ENCODE results near the gene VPS51. TPM values are rescaled to one million over a fixed set of nuclear protein-coding genes. Genes with fewer than 3 reads are reported as not detected.

Gene VPS51
- total and polyA plus RNA-seq, 9 of the 15 experiments (the other 6 are each of a cell fraction or from before 2014, with no cell fraction given): 1.8 to 143 (median 46.8) TPM

DNA sequence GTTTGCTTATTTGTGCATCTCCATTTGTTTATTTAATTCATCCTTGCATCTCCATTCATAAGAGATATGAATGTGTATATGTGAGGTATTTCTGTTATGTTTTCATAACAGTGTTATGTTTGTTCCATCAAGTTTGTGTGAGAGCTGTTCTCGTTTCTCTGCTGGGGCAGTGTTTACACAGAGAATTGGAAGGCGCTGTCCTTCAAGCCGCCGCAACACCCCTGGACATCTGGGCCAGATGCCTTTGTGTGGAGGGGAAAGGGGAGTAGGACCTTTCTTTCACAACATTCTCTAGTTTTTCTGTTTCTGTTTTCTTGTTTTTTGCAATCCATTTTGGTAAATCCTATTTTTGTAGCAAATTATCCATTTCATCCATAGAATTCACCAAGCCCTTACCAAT lies 8.6 kb downstream of the VPS51 start:
- POLR2A ChIA-PET: interaction anchor here (1.2 kb wide), 1 partner anchor 8 kb away, joined by 5 read pairs; no protein-coding TSS in a partner anchor
- peaks cover 5% of the 10 kb centered on the region; the same call in 1 of the 3 replicates for H3K79me2 ChIP-seq (ENCODE audit: control insufficient read depth, insufficient read depth, low read length)
- FAIRE-seq: no peak

More for the DNA sequence above, 8.6 kb downstream of the VPS51 start:
- no peak overlapping the region for H2AFZ ChIP-seq (ENCODE audit: low read depth, low read length)
- TF ChIP-seq RNF2 (IDR thresholded peaks at IDR 0.05) (no peak), SLC30A9 (CRISPR knock-in tag; IDR thresholded peaks at IDR 0.05) (no peak), HBP1 (CRISPR knock-in tag; IDR thresholded peaks at IDR 0.05) (no peak), KAT7 (CRISPR knock-in tag; IDR thresholded peaks at IDR 0.05; ENCODE audit: borderline replicate concordance) (no peak), POU5F1 (IDR thresholded peaks at IDR 0.05; ENCODE audit: borderline replicate concordance, low read depth, low read length, partially characterized antibody) (no peak), DPF2 (IDR thresholded peaks at IDR 0.05) (no peak), TAF1 (IDR thresholded peaks at IDR 0.05; ENCODE audit: control insufficient read depth, extremely low read depth, insufficient read depth, low read length, severe bottlenecking) (no peak), CBX1 (IDR thresholded peaks at IDR 0.05; ENCODE audit: low read depth) (no peak), TOE1 (IDR thresholded peaks at IDR 0.05; ENCODE audit: borderline replicate concordance) (no peak), TOE1 (CRISPR knock-in tag; IDR thresholded peaks at IDR 0.05; ENCODE audit: borderline replicate concordance, low read depth) (no peak), PCBP1 (IDR thresholded peaks at IDR 0.05; ENCODE audit: low read depth, low read length, poor library complexity, severe bottlenecking) (no peak), MXI1 (IDR thresholded peaks at IDR 0.05; ENCODE audit: low read depth, low read length) (no peak), ZFP36 (IDR thresholded peaks at IDR 0.05; ENCODE audit: low read depth, low read length, partially characterized antibody) (no peak), NR2C1 (IDR thresholded peaks at IDR 0.05) (no peak), NR2C1 (tag; IDR thresholded peaks at IDR 0.05) (no peak), HOXB6 (CRISPR knock-in tag; IDR thresholded peaks at IDR 0.05; ENCODE audit: borderline replicate concordance) (no peak), NR3C1 (CRISPR knock-in tag; IDR thresholded peaks at IDR 0.05) (no peak), ZBTB1 (CRISPR knock-in tag; IDR thresholded peaks at IDR 0.05; ENCODE audit: borderline replicate concordance, low read depth) (no peak)
- BruUV-seq (replicated peaks): no TSS peak
- H3K4me2 ChIP-seq (ENCODE audit: insufficient read depth, low read length): no peak overlapping the region
- no peaks in the 10 kb centered on the region for H3K27me3 ChIP-seq (ENCODE audit: control insufficient read depth in 2 of 2, insufficient read depth in 2 of 2, low read length in 2 of 2)
- no peaks in the 10 kb centered on the region for H3K9me3 ChIP-seq (replicated peaks; ENCODE audit: control insufficient read depth, insufficient read depth, low read depth, low read length)
- intact Hi-C loops (cut with micrococcal nuclease): no loop called here
- peaks cover 34% of the 10 kb centered on the region; the same call in 2 of the 3 replicates for H3K36me3 ChIP-seq (ENCODE audit: control insufficient read depth, insufficient read depth, low read length)
- H3K27ac ChIP-seq (ENCODE audit: extremely low read depth, low read depth, low read length): no peak overlapping the region
- WGBS (ENCODE audit: insufficient coverage, low coverage, missing lambda C conversion rate): 70% methylated on average over 4 of the region's 4 CpGs
- no peak for DNase-seq (ENCODE audit: extremely low read depth in 1 of 4, low spot score in 3 of 4)
- no peak for ATAC-seq
- H3K9ac ChIP-seq (ENCODE audit: insufficient read depth in 1 of 2, low read depth in 2 of 2, low read length in 2 of 2): no peak overlapping the region
- no peaks in the 10 kb centered on the region for H4K20me1 ChIP-seq (replicated peaks; ENCODE audit: control insufficient read depth, insufficient read depth, low read length)
- peaks cover 0 to 8% of the 10 kb centered on the region in 2 experiments; a peak in 1 of 5 replicates for H3K4me1 ChIP-seq (replicated peaks in 1 of 2; ENCODE audit: control insufficient read depth in 2 of 2, insufficient read depth in 2 of 2, low read length in 2 of 2)
- CTCF ChIA-PET (ENCODE audit: low intra/inter-chr PET ratio): no interaction called here
- in situ Hi-C loops (cut with MboI): no loop called here
- no peaks in the 10 kb centered on the region for H3K9me1 ChIP-seq (ENCODE audit: control insufficient read depth, insufficient read depth, low read length)
- H3K4me3 ChIP-seq: no peak overlapping the region

Measured in K562 (cell line).